GM12891 (cell line): ENCODE data around the gene PVR.

ENCODE experiments used
- POLR2A ChIP-seq: IDR thresholded peaks from 2 replicates; pipeline ENCODE4 v1.6.1; 2011; ENCODE audit warnings: low read depth, low read length, control low read depth
- POLR2AphosphoS5 ChIP-seq: IDR thresholded peaks from 2 replicates; pipeline ENCODE4 v1.6.1; 2011; ENCODE audit warnings: low read depth, low read length, control low read depth
- POU2F2 ChIP-seq: IDR thresholded peaks from 2 replicates; pipeline ENCODE4 v1.6.1; 2011; ENCODE audit warnings: low read depth, mild to moderate bottlenecking, control low read depth, low read length, moderate library complexity
- TAF1 ChIP-seq: IDR thresholded peaks from 2 replicates; pipeline ENCODE4 v1.6.1; 2011; ENCODE audit warnings: low read depth, low read length, control low read depth

GRCh38 chr19:44618640-44619357, 24.9 kb upstream of the PVR start:
- TF ChIP-seq POLR2AphosphoS5 (no peak), POLR2A (no peak), TAF1 (no peak), POU2F2 (no peak)
